HG03354 (cell line): ENCODE measurements around the gene TPBG.
A peak's percentile ranks its signal among the peaks of the same experiment; 100 is the strongest.

Experiments used
- ATAC-seq: cut with Tn5 transposase; IDR thresholded peaks from one replicate; pipeline ENCODE4 v1.9.1; 2021; ENCODE audit warnings: mild to moderate bottlenecking; ENCODE audit not compliant: unreplicated experiment, poor library complexity, severe bottlenecking

Gene TPBG, protein sequence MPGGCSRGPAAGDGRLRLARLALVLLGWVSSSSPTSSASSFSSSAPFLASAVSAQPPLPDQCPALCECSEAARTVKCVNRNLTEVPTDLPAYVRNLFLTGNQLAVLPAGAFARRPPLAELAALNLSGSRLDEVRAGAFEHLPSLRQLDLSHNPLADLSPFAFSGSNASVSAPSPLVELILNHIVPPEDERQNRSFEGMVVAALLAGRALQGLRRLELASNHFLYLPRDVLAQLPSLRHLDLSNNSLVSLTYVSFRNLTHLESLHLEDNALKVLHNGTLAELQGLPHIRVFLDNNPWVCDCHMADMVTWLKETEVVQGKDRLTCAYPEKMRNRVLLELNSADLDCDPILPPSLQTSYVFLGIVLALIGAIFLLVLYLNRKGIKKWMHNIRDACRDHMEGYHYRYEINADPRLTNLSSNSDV

DNA sequence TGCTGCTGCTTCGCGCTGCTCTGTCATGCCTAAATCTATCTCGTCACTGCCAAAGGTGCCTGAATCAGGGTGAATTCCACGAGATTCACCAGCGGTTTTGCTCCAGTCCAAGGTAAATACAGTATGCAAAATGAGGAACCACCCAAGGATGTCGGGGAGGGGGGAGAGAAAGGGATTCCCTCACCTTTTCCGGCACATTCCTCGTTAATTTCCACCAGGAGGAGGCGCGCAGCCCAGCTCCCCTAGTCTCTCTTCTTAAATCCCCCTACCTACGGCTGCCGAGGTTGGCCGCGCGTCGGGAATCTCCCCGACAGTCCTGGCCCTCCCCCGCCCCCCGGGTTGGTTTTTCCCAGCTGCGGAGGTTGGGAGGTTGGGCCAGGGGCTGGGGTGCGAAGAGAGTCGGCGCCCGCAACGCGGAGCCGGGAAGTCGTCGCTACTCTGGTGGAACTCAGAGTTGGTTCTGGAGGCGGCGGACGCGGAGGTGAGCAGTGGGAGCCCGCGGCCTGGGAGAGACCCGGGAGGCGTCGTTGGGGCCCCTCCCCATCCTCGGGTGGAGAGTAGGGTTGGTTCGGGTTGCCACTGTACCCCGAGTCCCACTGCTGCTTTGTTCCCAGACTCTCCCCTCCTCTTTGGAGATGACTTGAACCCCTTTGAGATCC is at the start of gene TPBG:
Gene TPBG (plus strand): TSS at position 390 of the 659 bp plus-strand sequence. CDS start 1,145 bp downstream, outside the sequence.
- peak; percentile 33 for ATAC-seq

DNA sequence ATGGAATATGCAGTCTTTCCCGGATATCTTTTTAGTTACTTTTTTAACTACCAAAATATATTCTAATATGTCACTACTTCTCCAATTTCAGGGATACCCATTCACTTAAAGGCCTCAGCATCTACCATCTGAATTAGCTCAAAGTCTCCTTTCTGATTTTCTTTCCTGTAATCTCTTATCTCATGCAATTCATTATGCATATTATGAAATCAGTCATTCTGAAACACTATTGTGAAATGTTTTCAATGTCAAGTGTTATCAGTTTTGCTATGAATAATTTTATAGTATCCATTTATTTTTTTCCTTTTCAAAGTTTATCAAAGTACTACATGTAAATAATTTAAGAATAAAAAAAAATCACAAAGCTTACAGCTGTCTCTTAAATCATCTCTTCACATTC is 41.2 kb upstream of the TPBG start:
- ATAC-seq, result no peak

DNA sequence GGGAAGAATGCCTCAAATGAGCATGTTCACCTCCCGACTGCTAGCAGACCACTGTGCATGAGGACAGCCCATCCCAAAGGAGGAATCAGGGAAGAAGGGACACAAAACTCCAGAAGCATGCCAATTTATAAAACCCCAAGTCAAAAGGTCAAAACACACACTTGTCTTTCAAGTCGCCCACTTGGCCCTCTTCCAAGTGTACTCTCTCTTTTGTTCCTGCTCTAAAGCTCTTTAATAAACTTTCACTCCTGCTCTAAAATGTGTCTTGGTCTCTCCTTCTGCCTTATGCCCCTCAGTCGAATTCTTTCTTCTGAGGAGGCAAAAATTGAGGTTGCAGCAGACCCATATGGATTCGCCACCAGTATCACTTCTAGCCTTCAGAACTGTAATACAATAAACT is 33.9 kb upstream of the TPBG start:
- no peak for ATAC-seq

DNA sequence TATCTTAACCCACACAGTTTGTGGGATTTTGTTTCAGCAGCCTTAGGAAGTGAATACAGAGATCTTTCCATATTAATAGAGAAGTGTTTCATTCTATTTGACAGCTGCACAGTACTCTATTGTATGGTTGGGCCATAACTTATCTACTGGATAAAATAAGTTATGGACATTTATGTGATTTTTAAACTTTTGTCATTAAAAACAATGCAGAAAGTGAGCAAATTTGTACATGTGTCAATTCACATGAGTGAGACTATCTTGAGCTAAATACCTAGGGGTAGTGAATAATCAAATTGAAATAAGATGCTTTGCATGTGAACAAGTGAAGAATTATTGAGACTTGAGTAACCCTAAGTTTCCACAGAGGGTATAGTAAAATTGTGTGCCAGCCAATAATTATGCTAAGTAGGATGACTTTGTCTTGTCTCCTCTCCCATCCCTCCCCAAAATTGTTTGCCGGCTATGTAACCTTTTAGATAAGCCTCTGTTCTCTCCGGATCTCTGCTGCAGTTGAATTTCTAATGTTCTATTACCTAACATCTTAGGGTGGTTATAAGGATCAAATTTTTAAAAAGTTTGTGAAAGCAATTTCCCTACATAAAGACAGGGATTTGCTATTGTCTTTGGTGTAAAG is 33.3 kb upstream of the TPBG start:
- no peak for ATAC-seq

DNA sequence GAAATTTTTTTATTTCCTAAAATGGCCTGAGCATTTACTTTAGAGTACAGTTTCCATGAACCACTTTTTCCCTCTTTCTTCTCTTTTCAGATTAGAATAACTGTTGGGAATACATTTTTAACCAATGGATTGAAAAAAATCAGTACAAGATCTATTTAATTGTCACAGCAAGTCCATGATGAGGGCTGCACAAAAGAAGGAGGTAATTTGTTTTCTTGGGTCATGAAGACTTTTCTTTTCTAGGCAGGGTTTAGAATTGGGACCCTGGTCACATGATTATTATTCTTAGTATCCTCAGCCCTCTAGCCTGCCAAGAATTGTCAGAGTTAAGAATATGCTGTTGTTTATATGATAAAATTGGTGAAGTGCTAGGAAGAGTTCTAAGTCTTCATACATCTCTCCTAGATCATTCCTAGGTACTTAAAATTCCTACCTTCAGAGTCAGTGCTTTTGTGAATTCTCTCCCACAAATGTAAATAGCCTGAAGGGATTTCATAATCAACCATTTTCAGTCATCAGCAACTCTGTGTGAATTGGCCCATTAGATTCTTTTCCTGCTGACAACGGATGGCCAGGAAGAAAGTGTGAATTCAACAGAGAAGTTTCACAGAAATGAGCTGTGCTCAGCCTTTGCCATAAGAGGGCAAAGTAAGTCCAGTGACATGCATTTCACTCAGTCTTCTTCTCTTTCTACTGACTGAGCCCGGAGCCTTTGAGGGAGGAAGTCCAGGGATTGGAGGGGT is 32.4 kb upstream of the TPBG start:
- no peak for ATAC-seq

DNA sequence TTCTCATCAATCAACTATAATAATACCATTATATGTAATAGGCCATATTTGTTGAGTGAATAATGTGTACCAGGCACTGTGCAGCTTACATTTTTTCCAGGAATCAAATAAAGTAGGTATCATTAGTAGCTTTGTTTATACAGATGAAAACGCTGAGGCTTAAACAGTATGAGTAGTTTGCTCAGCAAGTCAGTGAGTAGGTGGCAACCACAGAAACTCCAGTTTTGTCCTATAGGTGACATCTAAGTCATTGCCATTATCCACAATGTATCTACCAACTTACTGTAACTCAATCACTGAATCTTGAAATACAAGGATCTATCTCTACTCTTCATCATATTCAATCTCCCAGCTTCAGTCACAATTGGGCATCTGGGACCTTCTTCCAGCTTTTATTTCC is 29.8 kb upstream of the TPBG start:
- no peak for ATAC-seq

DNA sequence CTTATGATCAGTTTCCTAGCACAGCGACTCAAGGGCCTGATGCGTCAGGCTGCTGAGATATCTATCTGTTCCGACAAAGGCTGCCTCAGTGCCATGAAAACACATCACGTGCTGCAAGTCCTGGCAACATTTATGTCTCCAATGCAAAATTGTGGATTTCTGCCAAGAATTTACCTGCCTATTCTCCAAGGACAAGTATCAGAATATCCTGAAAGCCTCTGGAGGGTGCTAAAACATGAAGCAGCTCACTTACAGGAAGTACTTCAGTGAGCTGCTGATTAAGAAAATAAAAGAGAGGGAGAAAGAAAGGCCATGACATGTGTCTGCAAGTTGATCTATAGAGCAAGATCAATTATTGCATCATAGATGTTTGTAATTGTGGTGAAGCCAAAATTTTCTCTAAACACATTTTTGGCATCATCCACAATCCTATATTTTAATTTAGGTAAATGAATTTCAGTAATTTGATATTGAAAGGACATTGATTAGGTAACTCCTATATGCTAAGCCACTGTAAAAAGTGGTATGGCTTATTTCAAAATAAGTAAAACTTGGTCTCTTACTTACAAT is 25.8 kb upstream of the TPBG start:
- ATAC-seq, result no peak

DNA sequence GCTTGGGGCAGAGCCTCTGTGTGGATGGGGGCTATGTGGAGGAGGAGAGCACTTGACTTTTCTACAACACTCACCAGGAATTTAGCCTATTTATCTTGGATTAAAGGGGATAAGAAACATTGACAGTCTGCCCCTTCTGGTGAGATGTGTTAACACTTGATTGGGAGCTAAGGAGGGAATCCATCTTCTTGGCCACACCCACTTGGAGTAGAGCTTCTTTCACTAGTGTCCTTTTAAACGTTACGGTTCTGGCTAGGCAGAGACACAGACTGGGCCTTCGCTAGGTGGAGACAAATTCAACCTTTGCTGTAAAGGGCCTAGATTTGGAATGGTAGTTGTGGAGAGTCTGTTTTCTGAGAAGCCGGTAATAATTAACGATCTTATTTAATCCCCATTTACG is 15.5 kb upstream of the TPBG start:
- no peak for ATAC-seq

DNA sequence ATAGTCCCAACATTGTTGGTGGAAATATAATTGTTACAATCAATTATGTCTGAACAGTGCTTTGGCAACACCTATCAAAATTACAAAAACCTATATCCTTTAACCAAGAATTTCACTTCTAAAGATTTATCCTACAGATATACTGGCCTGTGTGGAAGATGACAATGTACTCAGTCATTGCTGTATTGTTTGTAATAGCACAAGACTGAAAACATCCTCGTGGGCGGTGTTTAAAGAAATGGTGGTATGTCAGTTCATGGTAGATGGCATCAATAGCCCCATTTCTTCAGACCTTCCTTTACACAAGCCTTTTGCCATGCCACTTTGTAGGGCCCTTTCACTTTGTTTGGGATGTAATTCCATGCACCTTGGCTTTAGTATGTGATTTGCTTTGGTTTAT is 9.8 kb upstream of the TPBG start:
- no peak for ATAC-seq

DNA sequence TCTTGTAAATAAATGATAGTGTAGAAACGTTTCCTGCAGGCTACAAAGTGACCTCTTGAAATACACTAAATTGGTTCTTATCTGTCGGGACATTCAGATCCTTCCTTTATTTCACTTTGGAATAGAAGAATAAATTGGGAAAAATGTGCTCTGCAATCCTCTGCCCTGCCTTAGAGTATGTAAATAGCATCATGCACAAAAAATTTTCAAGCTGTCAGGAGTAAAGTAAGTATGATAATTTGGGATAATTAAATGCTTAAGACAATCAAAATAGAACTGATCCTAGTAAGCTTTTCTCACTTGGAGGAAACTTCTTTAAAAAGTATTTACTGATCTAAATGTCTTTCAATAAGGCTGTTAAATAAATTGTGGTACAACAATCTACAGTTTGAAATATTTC is 3.1 kb upstream of the TPBG start:
- ATAC-seq, result no peak

DNA sequence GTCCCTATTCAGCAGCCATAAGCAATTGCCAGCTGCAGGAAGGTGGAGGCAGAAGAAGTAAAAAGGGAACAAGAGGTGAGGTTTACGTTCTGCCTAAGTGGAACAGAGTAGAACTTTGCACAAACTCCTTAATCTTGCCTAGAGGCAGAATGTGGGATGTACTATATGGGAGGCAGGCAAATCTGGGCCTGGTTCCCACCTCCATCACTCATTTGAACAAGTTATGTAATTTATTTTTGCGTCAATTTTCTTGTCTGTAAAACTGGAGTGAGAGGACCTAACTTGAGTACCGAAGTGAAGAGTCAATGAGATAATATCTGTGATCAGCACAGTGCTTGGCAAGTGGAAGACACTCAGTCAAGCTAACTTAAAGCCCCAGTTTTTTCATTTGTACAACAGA is 2.0 kb upstream of the TPBG start:
- ATAC-seq, result no peak

DNA sequence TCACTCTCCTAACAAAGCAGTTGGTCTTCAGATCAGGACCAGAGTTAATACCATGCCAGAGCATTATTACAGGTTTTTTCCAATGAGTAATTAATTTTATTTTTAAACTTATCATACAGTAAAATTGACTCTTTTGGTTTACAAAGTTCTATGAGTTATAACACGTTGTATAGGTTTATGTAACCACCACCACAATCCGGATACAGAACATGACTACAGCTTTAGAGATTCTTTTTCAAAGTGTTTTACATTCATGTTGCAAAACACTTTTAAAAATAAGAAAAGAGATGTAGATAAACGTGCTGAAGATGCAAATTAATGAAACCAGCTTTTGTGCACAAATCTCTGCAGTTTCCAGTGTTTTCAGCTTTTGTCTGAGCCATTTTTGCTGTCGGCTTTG is 1.5 kb upstream of the TPBG start:
- ATAC-seq, result no peak

DNA sequence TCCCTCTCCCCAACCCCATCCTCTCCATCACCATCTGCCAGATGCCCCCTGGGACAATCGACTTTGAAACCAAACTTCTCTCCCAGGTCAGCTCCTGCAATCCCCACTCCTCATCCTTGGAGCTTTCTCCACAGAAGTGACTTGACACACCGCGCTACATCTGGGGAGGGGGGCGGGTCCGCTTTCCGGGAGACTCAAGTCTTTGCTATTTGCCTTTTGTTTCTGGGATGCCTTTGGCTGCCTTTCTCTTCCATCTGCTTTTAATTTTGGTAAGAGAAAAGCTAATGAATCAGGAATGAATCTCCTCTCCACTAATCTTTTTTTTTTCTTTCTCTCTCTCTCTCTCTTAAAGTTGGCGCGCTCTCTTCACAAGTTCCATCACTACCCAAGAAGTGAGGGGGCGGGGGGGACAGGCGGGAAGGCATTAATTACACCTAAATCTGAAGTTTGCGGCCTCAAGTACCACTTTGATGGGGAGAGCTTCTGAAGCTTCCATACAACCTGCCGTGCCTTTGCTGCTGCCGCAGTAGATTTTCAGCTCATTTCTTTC is 664 bp upstream of the TPBG start:
- ATAC-seq, result no peak

DNA sequence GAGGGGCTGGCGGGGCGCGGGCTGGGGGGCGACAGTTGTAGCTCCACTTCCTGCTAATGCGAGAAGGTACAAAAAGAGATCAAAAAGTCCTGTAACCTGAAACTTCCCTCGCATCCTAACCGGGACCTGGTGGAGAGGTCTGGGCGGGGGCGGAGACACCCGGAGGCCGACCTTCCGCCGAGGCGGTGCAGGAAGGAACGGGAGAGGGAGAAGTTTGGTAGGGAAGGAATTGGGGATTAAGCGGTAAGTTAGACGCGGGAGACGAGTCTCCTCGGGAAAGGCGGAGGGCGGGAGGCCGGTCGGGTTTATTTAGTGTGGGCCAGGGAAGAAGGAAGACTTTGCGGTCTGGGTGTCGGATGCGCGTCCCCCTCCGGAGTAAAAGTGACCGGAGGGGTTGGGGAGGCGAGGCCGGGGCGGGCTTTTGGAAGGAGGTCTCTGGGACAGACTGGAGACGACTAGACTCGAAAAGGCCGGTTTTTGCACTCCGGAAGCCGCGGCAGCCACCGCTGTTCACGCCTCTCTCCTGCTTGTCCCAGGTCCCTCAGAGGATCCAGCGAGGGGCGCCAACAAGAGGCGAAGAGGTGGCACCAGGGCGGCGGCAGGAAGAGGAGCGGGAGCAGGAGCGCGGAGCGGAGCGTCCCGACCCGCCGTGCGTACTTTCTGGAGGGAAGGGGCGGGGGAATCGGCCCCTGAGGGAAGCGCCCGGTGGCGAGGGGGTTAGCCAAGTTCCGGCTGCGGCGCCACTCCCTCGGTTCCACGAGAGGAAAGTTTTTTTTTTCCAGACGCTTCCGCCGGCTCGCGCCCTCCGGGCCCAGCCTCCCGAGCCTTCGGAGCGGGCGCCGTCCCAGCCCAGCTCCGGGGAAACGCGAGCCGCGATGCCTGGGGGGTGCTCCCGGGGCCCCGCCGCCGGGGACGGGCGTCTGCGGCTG is 734 bp downstream of the TPBG start:
- peak; percentile 50 for ATAC-seq

DNA sequence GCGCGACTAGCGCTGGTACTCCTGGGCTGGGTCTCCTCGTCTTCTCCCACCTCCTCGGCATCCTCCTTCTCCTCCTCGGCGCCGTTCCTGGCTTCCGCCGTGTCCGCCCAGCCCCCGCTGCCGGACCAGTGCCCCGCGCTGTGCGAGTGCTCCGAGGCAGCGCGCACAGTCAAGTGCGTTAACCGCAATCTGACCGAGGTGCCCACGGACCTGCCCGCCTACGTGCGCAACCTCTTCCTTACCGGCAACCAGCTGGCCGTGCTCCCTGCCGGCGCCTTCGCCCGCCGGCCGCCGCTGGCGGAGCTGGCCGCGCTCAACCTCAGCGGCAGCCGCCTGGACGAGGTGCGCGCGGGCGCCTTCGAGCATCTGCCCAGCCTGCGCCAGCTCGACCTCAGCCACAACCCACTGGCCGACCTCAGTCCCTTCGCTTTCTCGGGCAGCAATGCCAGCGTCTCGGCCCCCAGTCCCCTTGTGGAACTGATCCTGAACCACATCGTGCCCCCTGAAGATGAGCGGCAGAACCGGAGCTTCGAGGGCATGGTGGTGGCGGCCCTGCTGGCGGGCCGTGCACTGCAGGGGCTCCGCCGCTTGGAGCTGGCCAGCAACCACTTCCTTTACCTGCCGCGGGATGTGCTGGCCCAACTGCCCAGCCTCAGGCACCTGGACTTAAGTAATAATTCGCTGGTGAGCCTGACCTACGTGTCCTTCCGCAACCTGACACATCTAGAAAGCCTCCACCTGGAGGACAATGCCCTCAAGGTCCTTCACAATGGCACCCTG is 1.6 kb downstream of the TPBG start:
- ATAC-seq, result peak; percentile 29

DNA sequence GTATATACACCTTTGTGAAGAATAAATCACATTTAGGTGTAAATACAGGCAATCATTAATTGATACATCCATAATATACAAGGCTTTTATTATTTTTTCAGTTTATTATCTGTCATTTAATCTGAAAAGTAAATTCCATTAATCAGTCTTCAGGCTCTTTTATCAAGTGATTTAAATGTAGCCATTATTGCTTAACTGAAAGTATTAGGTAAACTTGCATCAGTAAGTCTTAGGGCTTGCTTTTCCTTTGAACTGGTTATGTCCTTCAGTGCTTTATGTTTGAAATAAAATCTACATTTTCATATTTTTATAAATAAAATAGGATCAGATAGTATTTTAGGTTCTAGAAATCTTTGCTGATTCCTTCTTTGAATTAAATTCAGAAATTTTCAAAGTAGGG is 4.1 kb downstream of the TPBG start:
- ATAC-seq, result no peak

DNA sequence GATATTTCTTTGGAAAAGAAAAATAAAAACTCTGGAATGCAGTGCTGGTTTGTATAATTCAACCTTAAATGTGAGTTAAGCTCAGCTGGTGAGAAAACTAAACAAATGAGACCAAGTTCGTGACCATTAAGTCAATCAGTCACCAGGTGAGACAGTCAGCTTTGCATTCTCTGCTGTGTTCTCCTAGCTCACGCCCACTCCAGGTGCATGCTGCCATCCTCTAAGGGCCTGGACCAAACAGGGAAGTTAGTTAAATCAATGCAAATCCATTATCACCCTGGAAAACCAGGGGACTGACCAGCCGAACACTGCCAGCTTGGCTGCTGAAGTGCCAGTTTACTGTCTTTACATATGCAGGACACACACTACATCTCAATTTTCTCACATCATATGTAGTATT is 7.2 kb downstream of the TPBG start:
- no peak for ATAC-seq
